NT2/D1 (cell line): Measurements from ENCODE around the gene PITRM1.

Experiments
- SUZ12 ChIP-seq: IDR thresholded peaks from 2 replicates; pipeline ENCODE4 v1.6.1; 2011; ENCODE audit not compliant: insufficient read length, insufficient read depth; ENCODE audit errors: extremely low read depth
- ZNF274 ChIP-seq: IDR thresholded peaks from 2 replicates; pipeline ENCODE4 v1.6.1; 2011; ENCODE audit warnings: mild to moderate bottlenecking, low read depth, low read length

GRCh38 chr10:3108033-3108432 is 64.5 kb downstream of the PITRM1 start:
- TF ChIP-seq SUZ12 (no peak), ZNF274 (no peak)
